Naive B cell (primary cell): ENCODE results near the gene PNPLA1. TPM values are rescaled to one million over a fixed set of nuclear protein-coding genes. Genes with fewer than 3 reads are reported as not detected.

Source experiments
- ATAC-seq, 2 donors: fragments of 150-1000 bp; cut with Tn5 transposase; 2 replicates each; pipeline ENCODE4 v1.10.0; 2021; ENCODE audit warnings: low read depth in 2 of 2, mild to moderate bottlenecking in 2 of 2, moderate library complexity in 2 of 2
- DNase-seq: peaks from one replicate; pipeline ENCODE4 v3.0.0; 2022
- H3K27ac Mint-ChIP-seq, 6 donors: one replicate each; pipeline ENCODE4 v1.8.0; 2020 to 2022; ENCODE audit warnings: mild to moderate bottlenecking in 6 of 6, mixed read lengths in 6 of 6, moderate library complexity in 5 of 6, inconsistent platforms in 2 of 6
- H3K27me3 Mint-ChIP-seq, 3 donors: one replicate each; pipeline ENCODE4 v1.8.0; 2021 to 2022; ENCODE audit warnings: mixed read lengths in 3 of 3, mild to moderate bottlenecking in 1 of 3
- H3K36me3 Mint-ChIP-seq, 2 donors: one replicate each; pipeline ENCODE4 v1.8.0; 2020 to 2022; ENCODE audit warnings: mixed read lengths in 2 of 2, inconsistent platforms in 1 of 2, mild to moderate bottlenecking in 1 of 2
- H3K4me1 Mint-ChIP-seq, 3 donors: one replicate each; pipeline ENCODE4 v1.8.0; 2020 to 2022; ENCODE audit warnings: mixed read lengths in 3 of 3, inconsistent platforms in 1 of 3, mild to moderate bottlenecking in 1 of 3, moderate library complexity in 1 of 3
- H3K4me3 Mint-ChIP-seq, 8 donors: one replicate each; pipeline ENCODE4 v1.8.0; 2020 to 2022; ENCODE audit warnings: mild to moderate bottlenecking in 8 of 8, mixed read lengths in 8 of 8, moderate library complexity in 8 of 8, inconsistent platforms in 2 of 8
- H3K9me3 Mint-ChIP-seq, 7 donors: one replicate each; pipeline ENCODE4 v1.8.0; 2020 to 2022; ENCODE audit warnings: mixed read lengths in 7 of 7, mild to moderate bottlenecking in 5 of 7, inconsistent platforms in 2 of 7, moderate library complexity in 1 of 7
- polyA plus RNA-seq, 6 donors: library from polyadenylated mRNA; unstranded; fragments of 300-500 nt; fragmentation: Illumina TruSeq; gene quantifications; one replicate each; pipeline ENCODE4 v1.2.3, GENCODE V29; 2021; ENCODE audit warnings: low read depth in 6 of 6

The PNPLA1 gene
- polyA plus RNA-seq, 6 donors from 2014 or later: 0.27 TPM; not detected in 5

DNA sequence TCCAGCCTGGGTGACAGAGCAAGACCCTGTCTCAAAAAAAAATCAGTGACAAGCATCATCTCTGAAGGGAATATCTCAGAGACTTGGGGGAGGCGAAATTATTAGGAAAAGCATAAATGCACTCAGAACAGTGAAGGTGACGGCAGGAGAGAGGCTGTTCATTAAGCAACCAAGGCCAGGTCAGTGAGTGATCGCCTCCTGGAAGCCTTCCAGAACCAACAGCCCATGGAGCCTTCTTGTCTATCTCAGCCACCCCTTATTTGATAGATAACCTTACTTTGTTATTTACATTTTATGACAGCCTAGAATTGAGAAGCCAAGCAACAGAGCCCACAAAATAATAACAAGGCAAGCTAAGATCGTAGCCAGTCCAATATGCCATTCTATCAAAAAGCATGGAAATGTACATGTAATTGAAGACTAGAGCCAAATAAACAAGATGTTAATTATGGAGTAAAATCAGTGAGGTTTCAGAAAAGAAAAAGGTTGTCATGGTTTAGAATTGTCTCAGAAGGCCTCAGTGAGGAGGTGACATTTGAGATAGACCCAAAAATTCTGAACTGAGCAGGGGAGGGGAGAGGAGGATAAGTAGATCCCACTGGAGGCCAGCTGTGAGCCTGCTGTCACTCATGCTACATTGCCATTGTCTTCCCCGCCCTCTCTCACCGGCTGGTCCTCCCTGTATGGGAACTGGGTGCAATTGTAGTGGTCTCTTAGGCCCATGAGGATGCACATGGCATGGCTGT lies 49.0 kb downstream of the PNPLA1 start:
- Mint-ChIP-seq H3K4me1 (peaks cover 0 to 4% (median 0%) of the 10 kb centered on the region in 3 donors), H3K9me3 (no peaks in the 10 kb centered on the region), H3K27me3 (peaks cover 0 to 12% (median 0%) of the 10 kb centered on the region in 3 donors), H3K36me3 (no peaks in the 10 kb centered on the region), H3K27ac (peak overlapping the region in 1 of 6 donors; percentile 47), H3K4me3 (no peak overlapping the region)
- DNase-seq (no peak), ATAC-seq (no peak)

DNA sequence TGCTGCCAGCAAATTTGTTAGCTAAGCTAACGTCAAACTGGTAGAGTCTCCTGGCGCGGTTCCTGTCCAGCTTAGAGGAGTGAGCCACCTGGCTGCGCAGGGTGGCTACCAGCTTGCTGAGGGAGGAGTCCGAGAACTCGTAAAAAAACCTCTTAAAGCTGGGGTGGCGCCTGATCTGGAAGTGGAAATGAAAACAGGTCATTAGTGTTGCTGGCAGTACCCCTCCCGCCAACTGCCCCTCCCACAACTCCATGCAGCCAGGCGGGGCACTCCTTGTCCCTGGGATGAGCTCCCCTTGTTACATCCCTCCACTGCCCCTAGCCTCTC lies 49.5 kb downstream of the PNPLA1 start:
- ATAC-seq: no peak
- no peaks in the 10 kb centered on the region for H3K36me3 Mint-ChIP-seq
- no peak overlapping the region for H3K4me3 Mint-ChIP-seq
- no peak overlapping the region for H3K27ac Mint-ChIP-seq
- H3K9me3 Mint-ChIP-seq: no peaks in the 10 kb centered on the region
- H3K27me3 Mint-ChIP-seq: peaks cover 0 to 12% (median 0%) of the 10 kb centered on the region in 3 donors
- no peak for DNase-seq
- H3K4me1 Mint-ChIP-seq: no peaks in the 10 kb centered on the region

DNA sequence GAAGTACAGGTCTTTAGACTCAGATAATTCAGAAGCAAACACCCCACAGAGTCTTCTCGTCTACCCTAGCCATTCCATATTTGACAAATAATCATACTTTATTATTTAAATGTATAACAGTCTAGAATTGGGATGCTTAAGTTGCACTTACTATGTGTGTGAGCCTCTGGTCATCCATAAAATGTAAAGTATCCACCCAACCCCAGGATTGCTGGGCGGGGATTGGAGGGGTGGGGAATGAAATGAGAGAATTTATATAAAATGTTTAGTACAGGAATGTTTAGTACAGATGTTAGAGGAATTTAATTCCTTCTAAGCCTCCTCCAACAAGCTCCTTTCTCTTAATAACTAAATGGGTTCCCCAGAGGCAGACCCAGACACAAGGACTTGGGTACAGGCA lies 50.0 kb downstream of the PNPLA1 start:
- no peaks in the 10 kb centered on the region for H3K9me3 Mint-ChIP-seq

DNA sequence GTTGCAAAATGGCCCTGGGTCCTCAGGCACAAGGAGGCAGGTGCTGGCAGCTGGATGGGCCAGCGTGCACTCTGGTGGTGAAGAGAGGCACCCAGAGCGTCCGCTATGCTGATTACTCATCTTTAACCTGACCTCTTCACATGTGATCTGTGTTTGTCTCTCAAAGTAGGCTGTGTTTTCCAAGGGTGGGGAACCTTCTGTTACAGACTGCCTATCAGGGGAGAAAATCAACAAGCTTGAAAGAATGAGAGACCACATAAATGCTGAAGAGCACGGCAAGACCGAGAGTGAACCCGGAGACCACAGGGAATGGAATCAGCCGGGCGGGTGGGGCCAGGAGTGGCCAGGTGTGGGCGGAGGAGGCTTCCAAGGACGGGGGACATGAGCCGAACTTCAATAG lies 50.6 kb downstream of the PNPLA1 start:
- no peaks in the 10 kb centered on the region for H3K4me1 Mint-ChIP-seq
- H3K27me3 Mint-ChIP-seq: peaks cover 0 to 12% (median 0%) of the 10 kb centered on the region in 3 donors
- no peak overlapping the region for H3K4me3 Mint-ChIP-seq
- no peaks in the 10 kb centered on the region for H3K36me3 Mint-ChIP-seq
- no peak overlapping the region for H3K27ac Mint-ChIP-seq
- ATAC-seq (no peak), DNase-seq (no peak)
- H3K9me3 Mint-ChIP-seq: no peaks in the 10 kb centered on the region

More for the DNA sequence above, 50.0 kb downstream of the PNPLA1 start:
- H3K27ac Mint-ChIP-seq: peak overlapping the region in 1 of 6 donors; percentile 78
- ATAC-seq: no peak
- H3K36me3 Mint-ChIP-seq: no peaks in the 10 kb centered on the region
- peaks cover 0 to 12% (median 0%) of the 10 kb centered on the region in 3 donors for H3K27me3 Mint-ChIP-seq
- DNase-seq: no peak
- no peaks in the 10 kb centered on the region for H3K4me1 Mint-ChIP-seq
- no peak overlapping the region for H3K4me3 Mint-ChIP-seq

DNA sequence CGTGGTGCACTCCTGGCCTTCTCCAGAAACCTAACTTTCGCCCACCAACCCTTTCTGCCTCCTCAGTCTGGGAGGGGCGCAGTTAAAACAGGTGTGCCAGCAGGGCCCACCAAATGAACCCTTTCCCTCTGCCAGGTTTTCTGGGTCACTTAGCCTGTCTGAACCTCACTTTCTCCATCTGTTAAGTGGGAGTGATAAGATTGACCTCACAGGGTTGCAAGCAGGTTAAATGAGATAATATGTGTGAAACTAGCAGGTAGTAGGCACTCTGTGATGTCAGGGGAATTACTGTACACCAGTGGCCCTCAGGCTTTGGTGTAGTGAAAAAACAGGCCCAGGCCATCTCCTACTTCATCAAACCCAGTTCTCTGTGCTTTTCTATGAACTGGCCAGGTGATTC lies 52.7 kb downstream of the PNPLA1 start:
- H3K9me3 Mint-ChIP-seq: no peaks in the 10 kb centered on the region
- peaks cover 0 to 1% (median 0%) of the 10 kb centered on the region in 3 donors for H3K27me3 Mint-ChIP-seq
- no peaks in the 10 kb centered on the region for H3K36me3 Mint-ChIP-seq
- no peak overlapping the region for H3K27ac Mint-ChIP-seq
- peaks cover 0 to 2% (median 0%) of the 10 kb centered on the region in 3 donors for H3K4me1 Mint-ChIP-seq
- no peak overlapping the region for H3K4me3 Mint-ChIP-seq
- no peak for ATAC-seq
- DNase-seq: no peak

DNA sequence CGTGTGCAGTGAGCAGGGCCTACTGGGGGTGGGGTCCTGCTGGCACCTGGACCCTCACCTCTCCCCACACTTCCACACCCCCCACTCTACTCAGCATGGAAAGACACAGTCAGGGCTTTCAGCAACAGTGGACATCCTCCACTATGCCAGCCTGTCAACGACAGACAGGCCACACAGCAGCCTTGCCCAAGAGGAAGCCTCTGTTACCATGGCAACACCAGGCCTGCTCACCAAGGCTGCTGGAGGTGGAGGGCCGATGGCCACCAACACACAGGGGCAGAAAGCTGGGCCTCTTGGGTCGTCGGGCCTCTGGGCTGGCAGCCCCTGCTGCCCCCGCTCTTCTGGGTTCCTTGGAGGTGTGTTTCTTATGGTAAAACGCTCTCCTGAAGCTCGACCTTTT lies 53.2 kb downstream of the PNPLA1 start:
- H3K36me3 Mint-ChIP-seq: no peaks in the 10 kb centered on the region
- no peak for ATAC-seq
- no peak overlapping the region for H3K27ac Mint-ChIP-seq
- no peak for DNase-seq
- no peaks in the 10 kb centered on the region for H3K9me3 Mint-ChIP-seq
- no peak overlapping the region for H3K4me3 Mint-ChIP-seq
- no peaks in the 10 kb centered on the region for H3K27me3 Mint-ChIP-seq
- peaks cover 0 to 2% (median 0%) of the 10 kb centered on the region in 3 donors for H3K4me1 Mint-ChIP-seq

DNA sequence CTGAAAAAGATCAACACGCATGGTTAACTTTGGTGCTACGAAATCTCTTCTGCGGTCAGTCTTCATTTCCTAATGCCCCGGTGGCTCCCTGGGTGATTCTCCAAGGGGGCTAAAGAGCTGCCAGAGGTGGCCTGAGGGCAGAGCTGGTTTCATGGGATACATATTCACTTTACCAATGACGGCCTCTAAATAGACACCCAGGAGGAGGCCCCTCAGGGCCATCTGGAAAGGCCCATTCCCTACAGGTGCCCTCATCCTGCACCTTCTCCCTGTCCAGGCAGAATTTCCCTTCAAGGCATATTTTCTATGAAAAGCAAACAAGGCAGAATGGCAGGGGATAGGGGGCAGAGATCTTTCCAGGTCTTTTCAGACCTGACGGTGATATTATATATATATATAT lies 54.3 kb downstream of the PNPLA1 start:
- Mint-ChIP-seq H3K4me1 (peaks cover 0 to 2% (median 0%) of the 10 kb centered on the region in 3 donors), H3K9me3 (no peaks in the 10 kb centered on the region), H3K27me3 (no peaks in the 10 kb centered on the region), H3K4me3 (peak overlapping the region in 1 of 8 donors; percentile 52), H3K27ac (no peak overlapping the region), H3K36me3 (no peaks in the 10 kb centered on the region)
- DNase-seq (no peak), ATAC-seq (no peak)

DNA sequence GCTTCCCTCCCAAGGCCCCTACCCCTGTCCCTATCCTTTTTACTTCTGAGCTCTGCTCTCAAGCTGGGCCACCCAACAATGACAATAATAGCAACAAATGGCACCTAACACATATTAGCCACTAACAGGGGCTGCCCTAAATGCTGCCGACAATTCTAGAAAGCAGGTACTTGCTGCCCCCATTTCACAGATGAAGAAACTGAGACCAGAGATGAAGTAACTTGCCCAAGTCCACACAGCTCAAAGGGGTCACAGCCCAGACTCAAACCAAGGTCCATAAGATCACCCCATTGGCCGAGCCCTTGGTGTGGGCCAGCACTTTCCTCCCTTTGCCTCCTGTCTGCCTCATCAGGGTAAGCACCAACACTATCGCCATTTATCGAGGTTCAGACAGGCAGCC lies 54.9 kb downstream of the PNPLA1 start:
- Mint-ChIP-seq H3K27ac (peak overlapping the region in 1 of 6 donors; percentile 43), H3K36me3 (no peaks in the 10 kb centered on the region), H3K9me3 (no peaks in the 10 kb centered on the region), H3K4me1 (peaks cover 0 to 2% (median 0%) of the 10 kb centered on the region in 3 donors), H3K27me3 (no peaks in the 10 kb centered on the region), H3K4me3 (no peak overlapping the region)
- ATAC-seq: no peak
- DNase-seq: no peak

DNA sequence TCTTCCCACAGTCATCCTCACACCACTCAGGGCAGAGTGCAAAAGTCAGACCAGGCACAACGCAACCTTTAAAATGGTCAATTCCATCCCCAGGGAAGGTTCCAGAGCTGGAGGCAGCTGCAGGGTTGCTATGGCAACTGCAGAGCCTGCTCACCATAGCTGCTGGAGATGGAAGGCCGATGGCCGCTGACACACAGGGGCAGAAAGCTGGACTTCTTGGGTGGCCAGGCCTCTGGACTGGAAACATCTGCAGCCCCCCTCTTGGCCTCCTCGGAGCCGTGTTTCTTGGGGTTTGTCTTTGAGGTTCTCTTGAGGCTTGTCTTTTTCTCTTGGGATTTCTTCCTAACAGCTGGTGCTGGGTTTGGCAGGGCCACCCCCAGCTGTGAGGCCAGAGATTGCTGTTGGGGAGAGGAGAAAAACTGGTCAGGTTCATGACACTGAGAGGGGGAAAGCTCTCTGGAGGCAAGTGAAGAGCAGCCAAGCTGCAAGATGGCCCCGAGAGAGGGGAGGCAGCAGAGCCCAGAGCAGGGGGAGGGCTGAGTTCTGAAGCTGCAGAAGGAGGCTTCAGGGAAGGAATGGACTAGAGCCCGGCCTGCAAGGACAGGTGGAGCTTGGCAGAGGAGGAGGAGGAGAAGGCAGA lies 56.6 kb downstream of the PNPLA1 start:
- H3K4me1 Mint-ChIP-seq: peaks cover 0 to 2% (median 0%) of the 10 kb centered on the region in 3 donors
- H3K4me3 Mint-ChIP-seq: no peak overlapping the region
- H3K9me3 Mint-ChIP-seq: no peaks in the 10 kb centered on the region
- no peaks in the 10 kb centered on the region for H3K36me3 Mint-ChIP-seq
- ATAC-seq: no peak
- no peak for DNase-seq
- peak overlapping the region in 1 of 6 donors; percentile 66 for H3K27ac Mint-ChIP-seq
- no peaks in the 10 kb centered on the region for H3K27me3 Mint-ChIP-seq

DNA sequence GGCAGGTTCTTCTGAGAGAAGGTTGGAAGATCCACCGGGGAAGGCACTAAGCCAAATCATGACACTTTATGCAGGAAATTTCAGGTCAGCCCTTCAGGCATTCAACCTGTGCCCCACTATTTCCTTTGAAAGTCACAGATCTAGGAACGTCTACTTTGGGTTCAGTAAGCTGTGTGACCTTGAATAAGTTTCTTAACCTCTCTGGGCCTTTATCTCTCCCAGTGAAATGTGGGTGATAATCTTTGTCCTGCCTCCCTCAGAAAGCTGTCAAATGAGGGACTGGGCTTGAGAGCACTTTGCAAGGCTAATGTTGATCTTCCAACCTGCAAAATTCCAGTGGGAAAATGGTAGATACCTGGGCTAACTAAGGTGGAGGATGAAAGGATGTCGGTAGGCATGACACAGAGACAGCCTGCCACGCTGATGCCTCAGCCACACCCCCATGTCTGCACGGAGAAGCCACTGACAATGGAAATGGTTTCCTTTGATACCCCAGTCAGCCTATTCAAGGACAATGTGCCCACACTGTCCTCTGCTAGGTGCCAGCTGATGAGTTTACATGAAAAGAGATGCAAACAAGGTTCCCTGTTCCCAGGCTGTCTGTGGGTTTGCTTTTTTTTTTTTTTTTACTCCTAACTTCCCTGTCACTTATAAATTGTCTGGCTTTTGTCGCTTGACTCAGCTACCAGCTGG lies 57.5 kb downstream of the PNPLA1 start:
- Mint-ChIP-seq H3K27me3 (peaks cover 0 to 5% (median 3%) of the 10 kb centered on the region in 3 donors), H3K36me3 (no peaks in the 10 kb centered on the region), H3K9me3 (no peaks in the 10 kb centered on the region), H3K4me1 (peaks cover 0 to 2% (median 0%) of the 10 kb centered on the region in 3 donors), H3K27ac (peak overlapping the region in 2 of 6 donors; percentile 66 to 89), H3K4me3 (no peak overlapping the region)
- DNase-seq (no peak), ATAC-seq (no peak)

DNA sequence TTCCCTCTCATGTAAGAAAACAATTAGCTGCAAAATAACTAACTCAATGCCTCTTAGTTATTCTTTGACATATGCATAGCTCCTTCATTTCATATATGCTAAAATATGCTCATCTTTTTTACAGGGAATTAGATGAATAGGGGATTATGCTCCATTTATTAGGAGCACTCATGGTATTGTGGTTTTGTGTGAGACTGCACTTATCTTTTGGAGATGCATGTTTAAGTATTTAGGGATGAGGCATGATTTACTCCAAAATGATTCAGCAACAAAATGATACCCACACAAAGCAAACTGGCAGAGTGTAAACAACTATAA lies 58.0 kb downstream of the PNPLA1 start:
- H3K4me1 Mint-ChIP-seq: peaks cover 0 to 2% (median 0%) of the 10 kb centered on the region in 3 donors
- no peaks in the 10 kb centered on the region for H3K36me3 Mint-ChIP-seq
- no peak overlapping the region for H3K4me3 Mint-ChIP-seq
- no peak overlapping the region for H3K27ac Mint-ChIP-seq
- H3K9me3 Mint-ChIP-seq: no peaks in the 10 kb centered on the region
- ATAC-seq: no peak
- no peak for DNase-seq
- peaks cover 0 to 8% (median 6%) of the 10 kb centered on the region in 3 donors for H3K27me3 Mint-ChIP-seq

DNA sequence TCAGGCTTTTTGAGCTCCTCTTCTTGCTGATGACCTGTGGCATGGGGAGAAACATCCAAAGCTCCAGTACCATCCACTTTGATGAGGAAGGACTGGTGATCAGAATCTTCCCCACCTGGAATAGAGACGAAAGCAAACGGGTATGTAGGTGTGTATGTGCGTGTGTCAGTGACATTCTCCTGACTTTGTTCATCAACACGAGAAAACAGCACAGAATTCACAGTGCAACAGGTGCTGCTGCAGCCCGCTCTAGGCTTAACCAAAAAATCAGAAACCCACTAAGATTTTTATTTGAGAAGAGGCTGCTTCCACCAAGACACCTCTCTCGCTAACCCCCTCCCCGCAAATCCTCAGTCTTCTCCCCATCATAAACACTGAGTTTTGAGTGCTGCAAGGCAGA lies 58.7 kb downstream of the PNPLA1 start:
- Mint-ChIP-seq H3K27me3 (peaks cover 0 to 12% (median 6%) of the 10 kb centered on the region in 3 donors), H3K27ac (peak overlapping the region in 1 of 6 donors; percentile 57), H3K4me1 (peaks cover 0 to 2% (median 0%) of the 10 kb centered on the region in 3 donors), H3K36me3 (no peaks in the 10 kb centered on the region), H3K9me3 (no peaks in the 10 kb centered on the region), H3K4me3 (no peak overlapping the region)
- no peak for DNase-seq
- ATAC-seq: no peak

DNA sequence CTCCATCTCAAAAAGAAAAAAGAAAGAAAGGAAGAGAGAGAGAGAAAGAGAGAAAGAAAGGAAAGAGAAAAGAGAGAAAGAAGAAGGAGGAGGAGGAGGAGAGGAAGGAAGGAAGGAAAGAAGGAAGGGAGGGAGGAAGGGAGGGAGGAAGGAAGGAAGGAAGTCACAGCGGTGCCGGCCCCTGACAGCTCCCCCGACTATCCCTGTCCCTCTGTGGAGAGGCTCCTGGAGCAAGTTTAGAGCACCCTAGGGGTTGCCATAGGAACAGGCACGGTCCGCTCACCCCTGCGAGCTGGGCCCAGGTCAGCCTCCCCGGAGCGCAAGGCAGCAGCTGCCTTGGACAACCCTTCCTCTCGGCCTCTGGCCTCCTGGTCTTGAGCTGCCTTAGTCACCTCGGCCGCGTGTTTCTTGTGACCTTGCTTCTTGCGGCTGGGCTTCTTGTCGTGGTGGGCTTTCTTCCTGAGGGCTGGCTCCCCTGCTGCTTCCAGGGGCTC lies 60.0 kb downstream of the PNPLA1 start:
- Mint-ChIP-seq H3K4me1 (peaks cover 7 to 9% (median 8%) of the 10 kb centered on the region in 3 donors), H3K27me3 (peaks cover 6 to 23% (median 10%) of the 10 kb centered on the region in 3 donors), H3K9me3 (no peaks in the 10 kb centered on the region), H3K4me3 (no peak overlapping the region), H3K27ac (no peak overlapping the region), H3K36me3 (no peaks in the 10 kb centered on the region)
- ATAC-seq: no peak
- DNase-seq: no peak

DNA sequence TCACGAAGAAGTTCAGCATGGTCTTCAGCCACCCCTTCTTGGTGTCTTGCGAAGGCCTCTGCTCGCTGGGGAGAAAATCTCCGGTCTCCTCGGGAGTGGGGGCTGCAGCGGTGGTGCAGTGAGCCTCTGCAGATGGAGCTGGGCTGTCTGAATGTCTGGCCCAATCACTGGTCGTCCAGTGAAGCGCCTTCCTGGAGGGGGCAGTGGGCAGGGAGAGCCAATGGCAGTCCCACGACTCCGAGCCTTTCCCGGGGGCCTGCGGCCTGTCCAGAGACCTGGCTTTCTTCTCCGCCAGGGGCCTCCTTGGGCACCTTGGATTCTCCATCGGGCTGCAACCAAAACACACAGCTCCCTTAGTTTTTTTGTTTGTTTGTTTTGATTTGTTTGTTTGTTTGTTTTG lies 60.5 kb downstream of the PNPLA1 start:
- H3K4me1 Mint-ChIP-seq: peaks cover 11 to 14% (median 13%) of the 10 kb centered on the region in 3 donors
- no peak overlapping the region for H3K4me3 Mint-ChIP-seq
- H3K36me3 Mint-ChIP-seq: no peaks in the 10 kb centered on the region
- DNase-seq: no peak
- no peak overlapping the region for H3K27ac Mint-ChIP-seq
- no peaks in the 10 kb centered on the region for H3K9me3 Mint-ChIP-seq
- ATAC-seq: no peak
- peaks cover 6 to 28% (median 15%) of the 10 kb centered on the region in 3 donors for H3K27me3 Mint-ChIP-seq
